ENCODE measurements around the gene GSTM2.

Gene GSTM2

DNA sequence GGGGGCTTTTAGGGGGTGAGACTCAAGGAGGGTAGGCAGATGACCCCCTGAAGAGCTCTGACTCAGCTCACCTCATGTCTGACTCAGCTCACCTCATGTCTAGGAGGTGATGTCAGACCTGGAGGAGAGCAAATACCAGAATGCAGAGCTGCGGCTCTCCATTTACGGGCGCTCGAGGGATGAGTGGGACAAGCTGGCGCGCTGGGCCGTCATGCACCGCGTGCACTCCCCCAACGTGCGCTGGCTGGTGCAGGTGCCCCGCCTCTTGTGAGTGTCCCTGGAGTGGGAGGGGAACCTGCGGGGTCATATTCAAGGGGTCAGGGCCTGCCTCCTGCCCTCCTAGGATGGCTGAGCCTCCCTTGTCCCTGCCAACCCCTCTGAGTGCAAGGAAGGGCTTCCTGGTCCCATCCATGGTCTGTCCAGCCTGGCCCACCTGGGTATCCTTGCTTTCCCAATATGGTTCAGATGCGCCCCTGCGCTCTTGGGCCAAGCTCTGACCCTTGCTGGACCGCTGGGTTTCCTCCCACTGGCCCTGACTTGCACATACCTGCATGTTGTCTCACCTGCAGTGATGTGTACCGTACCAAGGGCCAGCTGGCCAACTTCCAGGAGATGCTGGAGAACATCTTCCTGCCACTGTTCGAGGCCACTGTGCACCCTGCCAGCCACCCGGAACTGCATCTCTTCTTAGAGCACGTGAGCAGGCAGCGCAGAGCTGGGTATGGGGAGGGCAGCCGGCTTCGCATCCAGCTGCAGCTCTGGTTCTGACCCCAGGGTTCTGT, 39.1 kb upstream of the GSTM2 start:
- in situ Hi-C loops (cut with MboI; ENCODE audit: low pct_unique_long_range_greater_than_20kb, low sequenced_read_pairs): loop anchor here (25.0 kb wide), 1 partner anchor 359 kb away; the partner anchor contains the start of gene AHCYL1
- DNase-seq: no peak

DNA sequence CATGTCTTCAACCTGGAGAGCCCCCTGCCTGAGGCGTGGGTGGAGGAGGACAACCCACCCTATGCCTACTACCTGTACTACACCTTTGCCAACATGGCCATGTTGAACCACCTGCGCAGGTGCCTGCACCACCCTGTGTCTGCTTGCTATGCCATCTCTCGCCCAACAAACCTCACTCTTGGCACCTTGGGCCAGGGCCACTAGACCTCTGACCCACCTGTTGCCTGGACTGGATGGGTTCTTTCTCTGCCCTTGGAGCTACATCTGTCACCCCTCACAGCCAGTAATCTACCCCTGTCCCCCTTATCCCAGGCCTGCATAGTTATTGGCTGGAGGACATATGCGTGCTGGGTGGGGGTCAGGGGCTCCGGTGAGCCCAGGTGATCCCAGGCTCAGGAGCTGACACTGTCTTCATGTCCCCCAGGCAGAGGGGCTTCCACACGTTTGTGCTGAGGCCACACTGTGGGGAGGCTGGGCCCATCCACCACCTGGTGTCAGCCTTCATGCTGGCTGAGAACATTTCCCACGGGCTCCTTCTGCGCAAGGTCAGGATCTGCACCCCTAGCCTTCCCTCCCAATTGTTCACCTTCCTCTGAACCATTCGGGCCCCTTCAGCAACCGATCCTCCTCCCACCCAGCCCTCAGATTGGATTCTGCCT, 38.4 kb upstream of the GSTM2 start:
- no peak for DNase-seq
- in situ Hi-C loops (cut with MboI; ENCODE audit: low pct_unique_long_range_greater_than_20kb, low sequenced_read_pairs): loop anchor here (10.0 to 25.0 kb wide), 2 partner anchors 85 to 358 kb away; partner anchors contain the start of genes AHCYL1 and GNAI3

DNA sequence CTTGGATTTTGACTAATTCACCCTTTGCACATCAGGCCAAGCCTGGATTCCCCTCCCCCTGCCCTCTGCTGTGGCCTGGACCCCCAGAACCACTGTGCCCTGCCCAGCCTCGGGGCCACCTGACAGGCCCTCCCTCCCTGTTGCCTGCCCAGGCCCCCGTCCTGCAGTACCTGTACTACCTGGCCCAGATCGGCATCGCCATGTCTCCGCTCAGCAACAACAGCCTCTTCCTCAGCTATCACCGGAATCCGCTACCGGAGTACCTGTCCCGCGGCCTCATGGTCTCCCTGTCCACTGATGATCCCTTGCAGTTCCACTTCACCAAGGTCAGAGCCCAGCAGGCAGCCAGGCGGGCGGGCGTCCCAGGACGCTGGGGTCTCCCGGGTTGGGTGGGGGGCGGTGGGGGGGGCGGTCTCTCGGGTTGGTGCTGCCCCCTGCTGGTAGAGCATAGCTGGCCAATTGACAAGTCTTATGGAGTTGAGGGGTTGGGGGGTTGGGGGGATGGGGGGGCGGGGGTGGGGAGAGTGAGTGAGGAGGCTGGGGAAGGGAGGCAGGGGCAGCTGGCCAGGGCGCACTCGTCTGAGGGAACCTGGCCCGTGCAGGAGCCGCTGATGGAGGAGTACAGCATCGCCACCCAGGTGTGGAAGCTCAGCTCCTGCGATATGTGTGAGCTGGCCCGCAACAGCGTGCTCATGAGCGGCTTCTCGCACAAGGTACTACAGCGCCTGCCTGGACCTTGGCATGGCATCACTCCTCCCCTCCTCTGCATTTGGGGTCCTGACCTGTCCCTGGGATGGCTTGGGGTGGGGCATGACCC, 37.6 kb upstream of the GSTM2 start:
- in situ Hi-C loops (cut with MboI; ENCODE audit: low pct_unique_long_range_greater_than_20kb, low sequenced_read_pairs): loop anchor here (10.0 to 25.0 kb wide), 2 partner anchors 85 to 357 kb away; partner anchors contain the start of genes AHCYL1 and GNAI3
- DNase-seq: no peak

- in situ Hi-C loops (cut with MboI; ENCODE audit: low pct_unique_long_range_greater_than_20kb, low sequenced_read_pairs): loop anchor here (10.0 to 25.0 kb wide), 2 partner anchors 86 to 356 kb away; partner anchors contain the start of genes AHCYL1 and GNAI3
- no peak for DNase-seq
Measured at GRCh38 chr1:109630898-109631512, 36.9 kb upstream of the GSTM2 start.

DNA sequence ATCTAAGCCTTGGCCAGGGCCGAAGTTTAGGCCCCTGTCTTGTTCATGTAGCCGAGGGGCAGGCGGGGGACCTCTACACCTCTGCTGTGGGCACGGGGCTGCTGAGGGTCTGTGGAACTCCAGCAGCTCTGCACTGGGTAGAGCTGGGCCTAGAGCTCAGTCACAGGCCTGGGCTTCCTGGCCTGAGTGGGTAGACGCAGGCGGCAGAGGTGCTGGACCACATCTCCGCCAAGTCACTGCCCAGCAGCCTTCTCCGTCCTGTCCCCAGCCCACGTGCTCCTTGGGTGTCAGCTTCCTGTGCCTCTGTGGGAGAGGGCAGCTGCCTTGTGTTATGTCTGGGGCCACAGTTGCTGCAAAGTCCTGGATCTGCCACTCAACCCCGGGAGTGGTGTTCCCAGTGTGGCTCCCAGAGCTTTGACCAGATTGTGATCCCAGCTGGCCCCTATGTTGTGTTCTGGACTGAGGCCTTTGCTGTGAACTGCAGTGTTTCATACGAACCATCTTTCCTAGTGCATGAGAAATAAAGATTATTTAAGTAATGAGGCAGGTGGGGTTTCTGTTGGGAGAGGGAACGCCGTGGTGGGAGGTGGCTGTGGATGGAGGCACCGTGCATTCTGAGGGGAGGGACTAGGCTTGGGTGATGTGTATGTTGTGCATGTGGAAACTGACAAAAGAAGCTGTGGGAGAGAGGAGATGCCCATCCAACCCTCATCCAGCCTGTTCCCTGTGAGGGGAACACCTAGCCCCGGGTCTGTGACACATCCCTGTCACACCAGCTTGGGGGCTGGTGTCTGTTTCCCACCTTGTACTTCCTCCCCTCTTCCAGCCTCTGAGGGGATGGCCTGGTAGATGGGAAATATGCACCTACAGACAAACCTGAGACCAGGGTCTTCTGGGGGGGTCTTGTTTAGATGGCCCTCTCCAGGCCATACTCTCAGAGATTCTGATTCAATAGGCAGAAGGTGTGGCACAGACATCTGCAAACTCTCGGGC, 36.0 kb upstream of the GSTM2 start:
- DNase-seq: no peak
- in situ Hi-C loops (cut with MboI; ENCODE audit: low pct_unique_long_range_greater_than_20kb, low sequenced_read_pairs): loop anchor here (10.0 to 25.0 kb wide), 2 partner anchors 87 to 355 kb away; partner anchors contain the start of genes AHCYL1 and GNAI3

GRCh38 chr1:109632671-109633346, 35.0 kb upstream of the GSTM2 start:
- in situ Hi-C loops (cut with MboI; ENCODE audit: low pct_unique_long_range_greater_than_20kb, low sequenced_read_pairs): loop anchor here (10.0 to 25.0 kb wide), 2 partner anchors 88 to 354 kb away; partner anchors contain the start of genes AHCYL1 and GNAI3

GRCh38 chr1:109634292-109634691, 33.6 kb upstream of the GSTM2 start:
- in situ Hi-C loops (cut with MboI; ENCODE audit: low pct_unique_long_range_greater_than_20kb, low sequenced_read_pairs): loop anchor here (10.0 to 25.0 kb wide), 2 partner anchors 89 to 353 kb away; partner anchors contain the start of genes AHCYL1 and GNAI3
- no peak for DNase-seq

More at GRCh38 chr1:109632671-109633346, 35.0 kb upstream of the GSTM2 start:
- DNase-seq: no peak

- DNase-seq: no peak
- in situ Hi-C loops (cut with MboI; ENCODE audit: low pct_unique_long_range_greater_than_20kb, low sequenced_read_pairs): loop anchor here (10.0 to 25.0 kb wide), 2 partner anchors 90 to 352 kb away; partner anchors contain the start of genes AHCYL1 and GNAI3
Measured at GRCh38 chr1:109634771-109635750, 32.8 kb upstream of the GSTM2 start.

DNA sequence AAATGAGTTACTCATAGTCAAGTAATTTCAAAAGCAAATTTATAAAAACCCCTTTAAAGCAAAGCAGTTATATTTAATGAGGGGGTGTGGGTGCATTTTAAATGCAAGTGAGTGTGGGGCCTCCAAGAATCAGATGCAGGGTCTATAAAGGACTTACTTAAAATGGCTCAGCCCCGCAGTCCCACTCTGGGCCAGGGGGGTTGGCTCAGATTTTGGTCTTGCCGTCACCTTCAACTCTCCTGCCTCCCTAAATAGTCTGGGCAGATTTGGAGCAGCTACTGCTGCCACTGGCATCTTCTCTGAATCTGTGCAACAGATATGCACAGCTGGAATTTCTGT, 32.0 kb upstream of the GSTM2 start:
- DNase-seq: no peak
- in situ Hi-C loops (cut with MboI; ENCODE audit: low pct_unique_long_range_greater_than_20kb, low sequenced_read_pairs): loop anchor here (10.0 to 25.0 kb wide), 2 partner anchors 91 to 351 kb away; partner anchors contain the start of genes AHCYL1 and GNAI3

GRCh38 chr1:109636201-109636952, 31.5 kb upstream of the GSTM2 start:
- no peak for DNase-seq
- in situ Hi-C loops (cut with MboI; ENCODE audit: low pct_unique_long_range_greater_than_20kb, low sequenced_read_pairs): loop anchor here (10.0 to 25.0 kb wide), 2 partner anchors 92 to 351 kb away; partner anchors contain the start of genes AHCYL1 and GNAI3

DNA sequence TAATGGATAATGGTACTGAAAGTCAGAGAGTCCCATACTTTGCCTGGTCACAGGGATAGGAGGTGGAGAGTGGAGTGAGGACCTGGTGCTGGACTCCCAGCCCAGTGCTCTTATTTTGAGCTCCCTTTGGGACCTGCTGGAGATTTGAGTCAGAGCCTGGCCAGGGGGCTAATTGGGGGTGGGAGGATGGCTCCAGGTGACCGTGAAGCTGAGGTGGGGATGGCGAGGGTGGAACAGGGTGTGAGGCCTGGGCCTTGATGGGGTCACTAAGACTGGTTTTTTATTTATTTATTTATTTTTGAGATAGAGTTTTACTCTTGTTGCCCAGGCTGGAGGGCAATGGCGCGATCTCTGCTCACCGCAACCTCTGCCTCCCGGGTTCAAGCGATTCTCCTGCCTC, 30.4 kb upstream of the GSTM2 start:
- in situ Hi-C loops (cut with MboI; ENCODE audit: low pct_unique_long_range_greater_than_20kb, low sequenced_read_pairs): loop anchor here (10.0 to 25.0 kb wide), 2 partner anchors 93 to 350 kb away; partner anchors contain the start of genes AHCYL1 and GNAI3
- DNase-seq: no peak

DNA sequence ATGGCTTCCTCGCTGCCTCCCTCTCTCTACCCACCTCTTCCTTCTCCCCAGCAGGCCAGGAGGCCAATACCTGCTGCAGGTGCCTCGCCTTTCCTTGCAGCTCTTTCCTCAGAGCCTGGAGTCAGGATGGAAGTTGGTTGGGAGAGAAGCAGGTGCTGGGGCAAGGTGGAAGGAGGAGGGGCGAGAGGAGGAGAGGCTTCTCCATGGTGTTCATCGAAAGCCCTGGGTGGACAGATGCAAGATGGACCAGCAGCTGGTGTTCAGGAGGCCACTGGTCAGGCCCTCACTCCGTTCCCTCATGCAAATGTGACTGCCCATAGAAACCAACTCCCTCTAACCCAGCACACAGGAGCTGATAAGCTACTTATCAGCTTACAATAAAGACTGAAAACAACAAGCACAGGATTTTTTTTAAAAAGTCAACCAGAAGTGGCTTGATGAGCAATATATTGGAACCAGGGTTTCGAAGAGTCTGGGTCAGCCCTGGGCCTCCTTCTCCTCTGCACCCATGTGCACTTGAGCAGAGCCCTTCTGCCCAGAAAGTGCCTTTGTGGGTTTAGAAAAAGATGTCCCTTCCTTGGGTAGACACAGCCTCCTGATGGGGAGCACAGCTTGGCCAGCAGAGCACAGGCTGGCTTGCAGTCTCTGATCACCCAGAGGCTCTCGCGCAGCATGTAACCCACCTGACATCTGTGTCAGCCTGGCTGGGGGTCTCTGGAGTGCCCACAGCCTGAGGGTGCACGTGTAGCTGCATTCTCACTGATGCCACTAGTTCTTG, 28.6 kb upstream of the GSTM2 start:
- DNase-seq: no peak
- in situ Hi-C loops (cut with MboI; ENCODE audit: low pct_unique_long_range_greater_than_20kb, low sequenced_read_pairs): loop anchor here (10.0 to 25.0 kb wide), 2 partner anchors 94 to 348 kb away; partner anchors contain the start of genes AHCYL1 and GNAI3

DNA sequence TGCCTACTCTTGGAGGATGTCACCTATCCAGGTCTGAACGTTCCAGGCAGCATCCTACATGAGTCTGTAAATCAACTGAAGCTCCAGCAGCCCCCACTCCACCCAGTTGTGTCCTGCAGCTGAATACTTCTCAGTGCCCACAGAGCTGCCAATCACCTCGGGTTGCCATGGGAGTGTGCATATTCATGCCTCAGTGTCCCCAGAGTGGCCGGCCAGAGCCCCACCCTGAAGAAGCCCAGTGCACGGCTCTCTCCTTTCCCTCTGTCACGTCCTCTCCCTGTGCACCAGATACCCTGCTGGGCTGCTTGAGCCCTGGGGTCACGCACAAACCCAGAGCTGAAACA, 28.0 kb upstream of the GSTM2 start:
- in situ Hi-C loops (cut with MboI; ENCODE audit: low pct_unique_long_range_greater_than_20kb, low sequenced_read_pairs): loop anchor here (10.0 to 25.0 kb wide), 2 partner anchors 95 to 347 kb away; partner anchors contain the start of genes AHCYL1 and GNAI3
- no peak for DNase-seq

GRCh38 chr1:109640285-109640865, 27.5 kb upstream of the GSTM2 start:
- peak; percentile 78 for DNase-seq
- in situ Hi-C loops (cut with MboI; ENCODE audit: low pct_unique_long_range_greater_than_20kb, low sequenced_read_pairs): loop anchor here (25.0 kb wide), 1 partner anchor 347 kb away; the partner anchor contains the start of gene AHCYL1

Measured in KBM-7 (cell line).